Endothelial cell (in vitro differentiated cells): ENCODE results near the gene CD247. TPM values are rescaled to one million over a fixed set of nuclear protein-coding genes. Genes with fewer than 3 reads are reported as not detected.

Experiments used
- DNase-seq: peaks from one replicate; pipeline ENCODE4 v3.0.0; 2021; ENCODE audit warnings: low spot score
- H3K27ac Mint-ChIP-seq: one replicate; pipeline ENCODE4 v1.8.0; 2021; ENCODE audit warnings: mixed read lengths, inconsistent platforms; ENCODE audit not compliant: unreplicated experiment
- H3K27me3 Mint-ChIP-seq: one replicate; pipeline ENCODE4 v1.8.0; 2021; ENCODE audit warnings: mild to moderate bottlenecking, moderate library complexity, mixed read lengths, inconsistent platforms; ENCODE audit not compliant: unreplicated experiment
- H3K36me3 Mint-ChIP-seq: one replicate; pipeline ENCODE4 v1.8.0; 2021; ENCODE audit warnings: mild to moderate bottlenecking, low read depth, mixed read lengths, inconsistent platforms; ENCODE audit not compliant: unreplicated experiment
- H3K4me1 Mint-ChIP-seq: one replicate; pipeline ENCODE4 v1.8.0; 2021; ENCODE audit warnings: mild to moderate bottlenecking, mixed read lengths, inconsistent platforms; ENCODE audit not compliant: unreplicated experiment
- H3K4me3 Mint-ChIP-seq: one replicate; pipeline ENCODE4 v1.8.0; 2021; ENCODE audit warnings: mild to moderate bottlenecking, mixed read lengths, inconsistent platforms; ENCODE audit not compliant: unreplicated experiment
- H3K9me3 Mint-ChIP-seq: one replicate; pipeline ENCODE4 v1.8.0; 2021; ENCODE audit warnings: mixed read lengths, inconsistent platforms; ENCODE audit not compliant: unreplicated experiment
- CTCF ChIP-seq: fragments of 200-600 bp; sonication (generic); IDR thresholded peaks from one replicate; pipeline ENCODE4 v1.5.0; 2021; ENCODE audit warnings: antibody characterized with exemption; ENCODE audit not compliant: unreplicated experiment
- total RNA-seq: library from RNA; stranded (reverse); fragmentation: NEBNext Ultra II Directional; extraction: Animal tissue kit (Norgen Biotek cat#: 25700); gene quantifications from one replicate; pipeline ENCODE4 v1.2.1, GENCODE V29; 2021; ENCODE audit not compliant: unreplicated experiment

CD247 gene
- total RNA-seq, 1 donor from 2014 or later, result not detected

- H3K27me3 Mint-ChIP-seq, result peaks cover 2% of the 10 kb centered on the region
- no peak overlapping the region for H3K27ac Mint-ChIP-seq
- H3K4me3 Mint-ChIP-seq, result no peak overlapping the region
- no peaks in the 10 kb centered on the region for H3K36me3 Mint-ChIP-seq
- H3K4me1 Mint-ChIP-seq, result peaks cover 4% of the 10 kb centered on the region
- TF ChIP-seq CTCF, result no peak
- no peaks in the 10 kb centered on the region for H3K9me3 Mint-ChIP-seq
- no peak for DNase-seq
Observed at GRCh38 chr1:167512046-167512654, 6.2 kb downstream of the CD247 start.

GRCh38 chr1:167511374-167511986, 6.8 kb downstream of the CD247 start:
- peaks cover 2% of the 10 kb centered on the region for H3K27me3 Mint-ChIP-seq
- H3K27ac Mint-ChIP-seq, result no peak overlapping the region
- no peak for TF ChIP-seq CTCF
- peaks cover 4% of the 10 kb centered on the region for H3K4me1 Mint-ChIP-seq
- no peak for DNase-seq
- H3K9me3 Mint-ChIP-seq, result no peaks in the 10 kb centered on the region
- H3K36me3 Mint-ChIP-seq, result no peaks in the 10 kb centered on the region
- H3K4me3 Mint-ChIP-seq, result no peak overlapping the region

GRCh38 chr1:167510881-167511280, 7.4 kb downstream of the CD247 start:
- no peak for DNase-seq
- Mint-ChIP-seq H3K27ac (no peak overlapping the region), H3K4me1 (peaks cover 4% of the 10 kb centered on the region), H3K36me3 (no peaks in the 10 kb centered on the region), H3K27me3 (peaks cover 2% of the 10 kb centered on the region), H3K4me3 (no peak overlapping the region), H3K9me3 (no peaks in the 10 kb centered on the region)
- TF ChIP-seq CTCF, result no peak

GRCh38 chr1:167510244-167510643, 8.1 kb downstream of the CD247 start:
- Mint-ChIP-seq H3K36me3 (no peaks in the 10 kb centered on the region), H3K9me3 (no peaks in the 10 kb centered on the region), H3K4me3 (no peak overlapping the region), H3K4me1 (peaks cover 4% of the 10 kb centered on the region), H3K27me3 (peaks cover 2% of the 10 kb centered on the region), H3K27ac (no peak overlapping the region)
- no peak for TF ChIP-seq CTCF
- no peak for DNase-seq

- Mint-ChIP-seq H3K36me3 (no peaks in the 10 kb centered on the region), H3K9me3 (no peaks in the 10 kb centered on the region), H3K27ac (no peak overlapping the region), H3K27me3 (peaks cover 2% of the 10 kb centered on the region), H3K4me1 (peaks cover 4% of the 10 kb centered on the region), H3K4me3 (no peak overlapping the region)
- no peak for DNase-seq
- TF ChIP-seq CTCF, result no peak
Observed at GRCh38 chr1:167509587-167509986, 8.7 kb downstream of the CD247 start.
